DMS 273 (cell line): ENCODE measurements around the gene MPPE1.

Source experiments
- DNase-seq: peaks from one replicate; lab custom pipeline; 2025; ENCODE audit not compliant: unreplicated experiment; lab: John Stamatoyannopoulos, UW

Gene MPPE1

DNA sequence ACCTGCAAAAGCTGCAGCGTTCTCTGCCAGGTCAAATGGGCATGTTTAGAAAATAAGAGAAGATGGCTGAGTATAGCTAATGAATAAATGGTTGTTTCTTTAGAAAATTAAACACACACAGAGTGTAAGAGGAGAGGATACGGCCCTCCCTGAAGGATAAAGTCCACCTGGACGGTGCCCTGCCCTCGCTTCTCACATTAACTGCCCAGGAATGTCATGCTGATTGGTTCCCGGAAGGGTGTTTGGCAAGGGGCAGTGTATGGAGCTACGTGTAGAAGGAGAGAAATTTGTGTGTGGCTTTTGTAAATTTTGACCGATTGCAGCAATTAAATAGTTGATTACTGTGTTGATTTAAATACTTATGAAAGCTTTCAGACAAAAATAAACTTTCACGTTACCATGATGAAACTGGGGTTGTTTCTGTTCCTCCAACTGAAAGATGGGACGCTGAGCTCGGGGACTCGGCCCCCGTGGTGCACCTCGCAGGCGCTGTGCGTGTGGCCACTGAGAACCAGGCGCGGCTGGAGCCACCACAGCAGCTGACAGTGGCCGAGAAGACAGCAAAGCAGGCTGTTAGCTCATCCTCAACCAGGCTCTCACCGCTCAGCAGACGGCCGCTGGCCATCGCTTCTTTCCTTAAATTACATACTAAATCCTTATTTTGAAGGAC is 22.7 kb downstream of the MPPE1 start:
- no peak for DNase-seq

DNA sequence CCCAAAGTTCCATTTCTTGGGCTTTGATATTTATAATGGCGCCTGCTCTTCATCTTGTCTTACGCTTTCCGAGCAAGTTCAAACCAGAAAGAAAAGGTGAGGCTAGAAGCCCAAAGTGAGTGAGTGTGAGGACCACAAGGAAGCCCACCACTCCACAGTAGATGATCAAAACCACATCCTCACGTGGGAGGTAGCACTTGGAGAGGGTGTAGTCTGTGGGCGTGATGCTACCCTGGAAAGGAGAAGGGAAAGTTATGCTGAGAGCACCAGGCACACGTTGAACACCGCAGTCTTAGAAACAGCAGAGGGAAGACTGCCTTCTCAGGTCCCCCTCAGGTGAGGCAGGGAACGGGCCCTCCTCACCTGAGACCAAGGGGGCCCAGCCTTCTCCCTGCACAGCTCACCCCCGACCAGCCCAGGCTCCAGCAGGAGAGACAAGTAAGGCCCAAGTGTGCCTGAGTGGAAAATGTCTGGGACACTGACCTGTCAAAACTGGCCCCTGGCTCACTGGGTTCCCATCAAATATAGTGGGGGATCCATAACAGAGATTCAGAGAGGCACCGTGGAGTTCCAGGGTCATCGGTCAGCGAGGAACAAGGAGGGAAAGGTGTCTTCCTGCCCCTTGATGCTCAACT is 23.6 kb downstream of the MPPE1 start:
- DNase-seq = no peak

DNA sequence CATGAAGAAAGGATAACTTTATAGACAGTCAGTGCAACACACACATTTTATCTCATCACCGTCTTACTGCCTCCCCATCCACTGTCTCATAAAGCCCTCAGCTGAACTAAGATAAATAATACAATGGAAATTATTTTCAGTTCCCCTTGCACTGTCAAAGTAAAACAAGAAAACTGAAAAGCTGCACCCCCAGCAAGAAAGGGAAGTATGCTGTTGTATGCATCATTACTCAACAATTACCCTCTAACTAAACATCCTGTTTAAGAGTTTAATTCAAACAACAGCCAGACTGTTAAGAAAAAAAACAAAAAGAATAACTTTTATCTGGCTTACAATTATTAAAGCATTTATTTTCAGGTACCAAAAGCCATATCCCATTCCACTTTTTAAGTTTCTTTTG is 25.0 kb downstream of the MPPE1 start:
- DNase-seq = no peak

DNA sequence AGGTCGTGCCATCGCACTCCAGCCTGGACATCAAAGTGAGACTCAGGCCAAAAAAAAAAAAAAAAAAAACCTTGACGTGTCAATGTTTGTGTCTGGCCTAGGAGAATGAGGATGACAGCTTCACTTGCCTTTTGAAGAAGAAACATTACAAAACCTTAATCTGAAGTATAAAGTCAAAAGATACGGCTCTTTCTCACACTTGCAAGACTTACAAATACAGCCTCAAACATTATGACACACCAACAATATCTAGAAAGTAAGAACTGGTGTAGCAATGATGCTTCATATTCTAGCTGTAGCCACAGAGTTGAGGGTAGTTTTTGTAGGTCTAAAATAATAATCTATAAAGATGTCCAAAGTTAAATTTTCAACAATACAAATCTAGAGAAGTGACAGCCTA is 25.5 kb downstream of the MPPE1 start:
- no peak for DNase-seq

DNA sequence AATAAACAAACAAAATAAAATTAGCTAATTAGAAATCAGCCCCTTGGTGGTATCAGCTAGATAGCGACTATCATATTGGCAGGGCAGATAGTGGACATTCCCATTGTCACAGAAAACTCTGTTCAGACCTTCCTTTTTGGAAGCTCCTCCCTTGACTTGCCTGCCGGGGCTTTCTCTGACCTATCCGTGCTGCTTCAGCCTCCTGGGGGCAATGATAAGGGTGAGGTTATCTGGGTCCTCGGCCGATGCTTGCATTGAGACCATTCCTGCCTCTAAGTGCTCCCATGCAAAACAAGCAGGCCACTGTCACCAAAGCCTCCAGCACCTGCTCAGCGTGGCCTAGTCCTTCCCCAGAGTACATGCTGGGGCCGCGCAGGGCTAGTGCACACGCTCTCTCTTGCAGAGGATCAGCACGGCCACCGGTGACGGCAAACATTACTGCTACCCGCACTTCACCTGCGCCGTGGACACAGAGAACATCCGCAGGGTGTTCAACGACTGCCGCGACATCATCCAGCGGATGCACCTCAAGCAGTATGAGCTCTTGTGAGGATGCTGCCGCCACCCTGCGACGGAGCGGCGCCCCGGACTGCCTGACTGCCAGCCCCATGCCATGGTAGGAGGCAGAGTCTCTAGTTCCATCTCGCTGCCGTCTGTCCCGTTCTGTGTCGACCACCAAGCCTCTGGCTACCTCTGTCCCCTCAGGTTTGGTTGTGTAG is 27.4 kb downstream of the MPPE1 start:
- DNase-seq = no peak

DNA sequence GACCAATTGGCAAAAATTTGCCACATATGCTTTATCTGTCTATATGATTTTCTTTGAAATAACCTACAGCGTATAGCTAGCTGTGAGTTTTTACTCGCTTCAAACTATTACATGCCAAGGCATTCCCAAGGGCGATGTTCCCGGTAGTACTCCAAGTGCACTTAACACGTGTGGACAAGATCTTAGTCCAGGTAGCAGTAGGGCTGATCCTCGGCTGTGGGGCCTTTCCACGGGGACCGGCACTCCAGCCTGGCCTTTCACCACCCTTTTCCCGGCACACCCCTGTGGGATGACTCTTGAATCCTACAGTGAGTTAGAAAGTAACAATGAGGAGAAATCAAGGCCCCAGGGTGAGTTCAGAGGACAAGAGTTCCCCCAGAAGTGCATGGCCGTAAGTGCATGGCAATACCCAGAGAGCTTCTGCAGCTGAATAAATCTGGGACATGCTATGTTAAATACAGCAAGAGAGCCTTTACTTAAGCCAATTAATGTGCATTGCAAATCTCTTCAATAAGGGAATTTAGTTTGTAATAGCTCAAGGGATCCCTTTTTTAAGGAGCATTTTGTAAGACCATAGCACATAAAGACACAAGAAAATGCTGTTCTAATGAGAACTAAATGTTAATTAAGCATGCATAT is 30.5 kb downstream of the MPPE1 start:
- no peak for DNase-seq

DNA sequence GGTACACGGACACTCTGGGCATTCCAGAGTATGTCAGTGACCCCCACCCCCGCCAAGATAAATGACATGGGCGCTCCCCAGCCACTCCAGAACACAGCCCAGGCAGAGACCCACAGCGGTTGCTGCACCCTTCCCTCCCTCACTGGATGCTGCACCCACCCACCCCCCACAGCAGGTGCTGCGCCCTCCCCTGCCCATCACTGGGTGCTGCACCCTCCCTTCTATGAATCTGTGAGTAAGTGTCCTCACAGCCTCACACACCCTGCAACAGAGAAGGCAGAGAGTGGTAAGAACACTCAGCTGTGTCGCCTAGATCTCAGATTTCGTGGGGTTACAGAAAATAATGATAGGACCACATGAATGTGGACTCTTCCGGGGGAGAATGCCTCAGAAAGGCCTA is 33.4 kb downstream of the MPPE1 start:
- no peak for DNase-seq

DNA sequence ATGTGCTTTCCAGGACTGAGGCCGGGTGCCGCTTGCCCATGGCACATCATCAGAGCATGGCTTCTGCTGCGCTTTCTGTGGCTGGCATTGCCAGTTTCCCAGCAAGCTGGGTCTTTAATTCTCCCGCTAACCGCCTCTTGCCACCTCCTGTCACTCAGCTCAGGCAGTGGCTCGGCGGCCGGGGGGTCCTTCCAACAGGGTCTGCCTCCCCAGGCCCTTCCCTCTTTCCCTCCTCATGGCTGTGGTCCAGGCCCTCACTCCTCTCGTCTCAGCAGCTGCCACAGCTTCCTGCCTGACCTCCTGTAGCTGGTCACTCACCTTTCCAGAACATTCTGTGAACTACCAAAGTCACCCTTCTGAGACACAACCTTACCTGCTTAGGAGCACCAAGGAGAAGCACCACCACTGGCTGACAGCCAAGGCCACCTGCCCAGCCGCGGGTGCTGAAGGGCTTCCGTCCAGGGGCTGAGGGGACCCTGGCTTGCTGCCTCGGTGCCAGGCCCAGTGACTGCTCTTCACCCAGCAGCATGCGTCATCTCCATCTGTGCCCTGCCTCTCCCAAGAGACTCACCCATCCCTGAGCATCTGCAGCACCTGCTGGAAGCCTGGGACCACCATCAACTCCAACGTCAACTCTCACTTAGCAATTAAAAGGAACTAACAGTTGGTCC is 34.3 kb downstream of the MPPE1 start:
- DNase-seq = no peak

DNA sequence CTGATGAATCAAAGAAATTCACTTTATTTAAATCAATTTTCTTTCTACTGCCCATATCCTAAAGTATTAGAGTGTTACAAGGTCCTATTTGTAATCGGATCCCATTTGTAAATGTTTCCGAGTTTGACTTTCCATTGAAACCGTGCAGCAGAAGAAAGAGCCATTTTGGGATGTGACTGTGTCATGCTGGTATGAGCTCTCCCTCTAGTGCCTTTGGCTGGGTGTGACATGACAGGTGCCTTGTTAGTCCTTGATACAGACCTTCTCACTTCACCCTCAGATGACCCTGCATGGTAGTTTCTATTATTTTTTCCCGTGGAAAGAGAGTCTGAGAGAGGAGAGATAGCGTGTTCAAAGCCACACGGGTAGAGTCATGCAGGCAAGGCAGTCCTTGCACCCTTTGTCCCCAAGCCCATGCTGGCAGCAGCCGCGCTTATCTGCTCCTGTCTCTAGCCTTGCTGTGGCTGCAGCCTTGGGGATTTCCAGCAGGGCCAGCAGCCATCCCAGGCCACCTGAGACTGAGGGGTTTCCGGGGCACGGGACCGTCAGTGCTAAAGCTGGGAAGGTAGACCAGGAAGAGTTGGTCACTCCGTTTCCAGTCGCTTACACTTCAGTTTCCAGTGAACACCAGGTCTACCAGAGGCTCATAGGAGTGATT is 35.5 kb downstream of the MPPE1 start:
- DNase-seq = peak; percentile 42

DNA sequence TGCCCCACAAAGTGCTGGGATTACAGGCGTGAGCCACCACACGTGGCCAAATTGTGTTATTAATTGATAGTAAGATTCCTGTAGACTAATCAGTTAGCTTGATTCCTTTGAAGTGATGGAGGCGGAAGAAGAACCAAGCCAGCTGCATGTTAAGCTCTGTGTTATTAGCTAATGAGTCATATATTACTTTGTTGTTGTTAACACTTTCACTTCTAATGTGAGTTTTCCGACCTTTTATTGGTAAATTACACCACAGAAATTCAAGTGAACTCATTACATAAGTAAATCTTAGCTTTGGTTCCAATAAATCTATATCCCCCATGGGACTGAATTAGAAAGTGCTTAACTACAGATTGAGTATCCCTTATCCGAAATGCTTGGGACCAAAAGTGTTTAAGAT is 36.6 kb downstream of the MPPE1 start:
- no peak for DNase-seq

DNA sequence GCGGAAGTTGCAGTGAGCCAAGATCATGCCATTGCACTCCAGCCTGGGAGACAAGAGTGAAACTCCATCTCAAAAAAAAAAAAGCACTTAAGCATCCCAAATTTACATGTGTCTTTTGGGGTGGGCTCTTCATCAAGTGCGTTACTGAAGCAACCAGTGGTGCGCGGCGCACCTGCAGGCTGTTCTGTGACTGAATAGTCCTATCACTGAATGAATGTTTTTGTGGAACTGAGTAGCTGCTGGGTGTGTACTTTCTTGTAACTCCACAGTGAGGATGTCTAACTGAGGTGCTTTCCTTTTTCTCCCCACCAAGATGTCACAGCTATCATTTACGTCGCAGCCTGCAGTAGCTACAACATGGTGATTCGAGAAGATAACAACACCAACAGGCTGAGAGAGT is 39.9 kb downstream of the MPPE1 start:
- no peak for DNase-seq

DNA sequence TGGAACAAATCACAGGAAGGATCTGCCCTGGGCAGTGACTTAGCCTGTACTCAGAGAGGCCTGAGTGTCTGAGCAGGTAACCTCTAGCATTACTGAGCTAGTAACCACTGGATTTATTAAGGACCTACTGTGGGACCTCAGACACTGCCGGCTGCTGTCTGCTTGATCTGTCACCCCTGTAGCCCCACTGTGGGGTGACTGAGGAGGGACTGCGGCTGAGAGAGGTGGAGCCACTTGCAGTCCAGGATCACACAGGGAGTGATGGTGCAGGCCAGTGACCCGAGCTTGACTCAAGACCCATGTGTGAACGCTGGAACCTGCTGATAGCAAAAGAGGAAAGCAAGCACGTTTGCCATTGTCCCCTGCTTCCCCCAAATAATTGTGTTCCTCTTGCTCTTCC is 41.4 kb downstream of the MPPE1 start:
- DNase-seq = no peak

DNA sequence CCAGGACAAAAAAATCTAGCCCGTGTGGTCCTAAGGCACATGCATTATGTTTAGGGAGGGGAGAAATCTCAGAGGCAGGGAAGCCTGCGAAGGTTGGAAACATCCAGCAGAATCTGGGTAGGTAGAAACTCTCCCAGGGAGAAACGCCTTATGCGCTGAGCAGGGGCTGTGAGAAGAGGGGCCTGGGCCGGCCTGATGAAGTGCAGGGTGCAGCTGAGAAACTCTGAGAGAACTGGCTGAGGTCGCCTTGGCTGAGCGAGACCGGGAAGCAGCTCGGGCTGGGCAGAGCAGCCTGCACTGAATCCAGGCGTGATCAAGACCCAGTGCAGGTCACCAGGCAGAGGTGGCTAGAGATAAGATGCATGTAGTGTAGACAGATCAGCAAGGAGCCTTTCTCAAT is 41.8 kb downstream of the MPPE1 start:
- no peak for DNase-seq

DNA sequence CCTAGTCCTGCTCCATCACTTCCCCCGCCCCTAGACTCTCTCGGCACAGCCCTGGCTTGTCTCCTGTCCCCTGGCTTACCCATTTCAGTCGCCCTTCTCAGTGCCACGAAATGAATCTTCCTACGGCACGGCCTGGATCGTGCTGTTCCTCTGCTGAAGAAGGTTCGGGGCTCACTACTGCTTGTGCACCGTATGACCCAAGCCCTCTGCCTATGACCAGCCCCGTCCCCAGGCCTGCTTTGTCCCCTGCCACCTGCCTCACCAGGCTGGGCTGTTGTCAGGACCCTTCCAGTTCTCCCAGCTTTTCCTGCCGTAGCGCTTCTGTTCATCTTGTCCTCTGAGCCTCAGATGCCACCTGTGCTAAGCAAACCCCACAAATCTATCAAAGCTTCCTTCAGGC is 43.0 kb downstream of the MPPE1 start:
- no peak for DNase-seq

DNA sequence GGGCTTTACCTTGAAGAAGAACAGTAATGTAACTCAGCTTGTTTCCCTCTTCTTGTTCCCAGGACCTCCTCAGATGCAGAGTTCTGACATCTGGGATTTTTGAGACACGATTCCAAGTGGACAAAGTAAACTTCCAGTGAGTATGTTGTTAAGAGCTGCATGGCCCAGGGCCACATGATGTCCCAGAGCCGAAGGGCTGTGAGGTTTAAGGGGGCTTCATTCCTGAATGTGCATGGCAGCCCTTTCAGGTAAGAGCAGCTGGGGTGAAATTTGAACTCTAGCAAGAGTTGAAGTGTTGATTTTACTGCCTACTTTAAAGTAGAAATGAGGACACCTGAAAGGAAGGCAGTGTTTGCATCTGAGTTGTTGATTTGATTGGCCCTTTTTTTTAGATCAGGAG is 43.6 kb downstream of the MPPE1 start:
- no peak for DNase-seq

DNA sequence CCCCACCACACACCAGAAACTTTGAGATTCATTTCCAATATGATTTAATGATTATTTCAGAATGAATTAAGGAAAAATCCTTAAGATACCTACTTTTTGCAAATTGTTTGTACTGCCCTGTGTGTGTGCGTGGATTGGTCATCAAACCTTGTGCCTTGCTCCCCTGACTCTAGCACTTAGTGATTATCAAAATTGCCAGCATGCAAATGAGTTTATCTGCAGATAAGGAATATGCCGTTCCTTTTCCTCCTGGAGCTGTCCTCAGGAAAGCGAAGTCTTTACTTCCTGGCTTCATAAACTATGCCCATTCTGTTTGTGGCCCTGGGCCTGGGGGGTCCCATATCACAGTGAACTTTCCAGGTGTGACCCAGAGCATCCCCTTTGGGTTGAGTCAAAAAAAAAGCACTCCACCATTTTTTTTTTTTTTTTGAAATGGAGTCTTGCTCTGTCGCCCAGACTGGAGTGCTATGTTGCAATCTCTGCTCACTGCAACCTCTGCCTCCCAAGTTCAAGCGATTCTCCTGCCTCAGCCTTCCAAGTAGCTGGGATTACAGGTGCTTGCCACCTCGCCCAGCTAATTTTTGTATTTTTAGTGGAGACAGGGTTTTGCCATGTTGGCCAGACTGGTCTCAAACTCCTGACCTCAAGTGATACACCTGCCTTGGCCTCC is 45.5 kb downstream of the MPPE1 start:
- DNase-seq = no peak

DNA sequence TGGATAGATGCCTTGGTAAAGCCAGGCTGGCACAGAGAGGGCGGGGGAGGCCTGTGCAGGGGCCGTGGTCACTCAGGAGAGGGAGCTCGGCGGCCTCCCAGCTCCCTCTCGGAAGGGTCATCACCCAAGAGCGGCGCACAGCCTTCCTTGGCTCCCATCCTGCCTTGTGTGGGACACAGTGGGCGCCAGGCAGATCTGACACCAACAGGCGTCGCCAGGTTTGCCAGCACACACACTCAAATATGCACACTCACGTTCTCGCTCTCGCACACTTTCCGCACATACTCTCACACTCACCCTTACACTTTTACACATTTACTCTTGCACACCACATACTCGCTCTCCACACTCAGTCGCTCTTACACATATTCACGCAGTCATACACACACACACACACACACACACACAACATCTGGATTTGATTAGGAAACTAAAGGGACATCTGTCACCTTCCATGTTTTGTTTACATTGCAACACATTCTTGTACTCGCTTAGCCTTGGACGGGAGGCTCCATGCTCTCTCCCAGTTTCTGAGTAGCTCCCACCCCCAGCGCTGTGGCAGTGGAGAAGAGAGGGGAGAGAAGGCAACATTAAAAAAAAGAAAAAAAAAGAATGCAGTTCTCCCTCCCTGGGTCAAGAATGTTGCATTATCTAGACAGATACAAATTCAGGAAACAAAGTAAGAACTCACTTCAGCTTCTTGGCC is 46.4 kb downstream of the MPPE1 start:
- DNase-seq = peak; percentile 55

DNA sequence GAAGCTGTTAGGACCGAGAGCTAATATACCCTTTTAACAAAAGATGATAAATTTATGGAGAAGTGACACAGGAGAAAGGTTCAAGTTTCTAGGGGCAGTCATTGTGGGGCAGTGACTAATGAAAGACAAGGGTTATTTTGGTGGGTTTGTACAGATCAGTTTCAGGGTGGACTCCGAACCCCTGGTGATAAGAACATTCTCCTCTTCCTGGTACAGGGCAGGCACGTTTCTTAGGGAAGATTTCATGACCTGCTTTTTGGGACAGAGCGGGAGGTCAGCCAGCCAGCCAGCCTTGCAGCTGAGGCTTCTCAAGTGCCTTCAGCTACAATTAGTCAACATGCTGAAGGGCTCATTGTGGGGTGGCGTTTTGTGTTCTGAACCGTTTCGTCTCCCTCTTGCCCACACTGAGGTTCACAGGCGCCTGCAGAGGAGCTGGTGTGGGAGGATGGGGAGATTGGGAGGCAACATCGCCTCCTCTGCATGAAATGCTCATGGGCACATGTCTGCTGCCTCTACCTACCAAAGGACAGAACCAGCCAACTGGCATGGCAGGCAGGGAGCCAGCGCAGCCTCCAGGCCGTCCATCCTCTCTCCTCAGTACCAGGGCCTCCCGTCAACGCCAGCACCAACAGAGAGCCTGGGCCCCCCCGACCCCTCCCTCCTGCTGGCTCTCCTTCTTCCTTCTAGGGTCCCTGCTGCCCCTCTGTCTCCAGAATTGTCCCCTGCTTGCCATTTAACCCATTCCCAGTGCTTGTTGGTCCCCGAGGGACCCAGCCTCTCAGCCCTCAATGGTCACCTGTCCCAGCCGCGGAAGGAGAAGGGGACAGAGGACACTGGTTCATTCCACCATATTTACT is 47.3 kb downstream of the MPPE1 start:
- no peak for DNase-seq

DNA sequence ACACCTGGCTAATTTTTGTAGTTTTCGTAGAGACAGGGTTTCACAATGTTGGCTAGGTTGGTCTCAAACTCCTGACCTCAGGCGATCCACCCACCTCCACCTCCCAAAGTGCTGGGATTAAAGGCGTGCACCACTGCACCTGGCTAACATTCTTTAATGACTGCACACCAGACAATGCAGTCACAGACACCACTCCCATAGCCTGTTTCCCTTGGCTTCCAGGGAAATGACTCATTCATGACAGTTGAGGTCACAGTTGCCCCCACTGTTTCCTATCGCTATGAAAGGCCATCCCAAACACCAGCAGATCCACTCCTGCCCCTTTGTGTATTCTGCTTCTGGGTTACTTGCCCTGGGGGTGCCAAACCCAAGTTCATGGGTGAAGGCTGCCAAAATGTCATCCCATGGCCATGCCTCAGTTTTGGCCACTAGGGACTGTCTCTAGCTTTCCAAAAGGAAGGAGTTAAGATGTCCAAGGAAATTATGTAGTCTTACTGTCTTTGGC is 48.2 kb downstream of the MPPE1 start:
- no peak for DNase-seq
